HG03575 (cell line): ENCODE results near the gene SCNN1B.
"Not testable (repeated sequence)": the region's sequence is repeated elsewhere in the genome, so short reads cannot be mapped to it uniquely, and the experiment has no call there.

Experiments
- ATAC-seq: cut with Tn5 transposase; IDR thresholded peaks from one replicate; pipeline ENCODE4 v1.9.1; 2021; ENCODE audit not compliant: unreplicated experiment, insufficient number of reproducible peaks, low FRiP score; ENCODE audit errors: extremely low read depth

The SCNN1B gene

GRCh38 chr16:23343643-23344612 lies 41.8 kb downstream of the SCNN1B start:
- ATAC-seq = no peak

- ATAC-seq = no peak
Observed at GRCh38 chr16:23345237-23345636, 43.1 kb downstream of the SCNN1B start.

GRCh38 chr16:23348579-23349469 lies 46.7 kb downstream of the SCNN1B start:
- ATAC-seq = no peak

- ATAC-seq = no peak
Observed at GRCh38 chr16:23351360-23351759, 49.3 kb downstream of the SCNN1B start.

GRCh38 chr16:23353440-23353839 lies 51.3 kb downstream of the SCNN1B start:
- no peak for ATAC-seq

- no peak for ATAC-seq
Observed at GRCh38 chr16:23354246-23354645, 52.1 kb downstream of the SCNN1B start.

GRCh38 chr16:23355106-23355670 lies 53.1 kb downstream of the SCNN1B start:
- ATAC-seq = no peak

GRCh38 chr16:23356941-23357340 lies 54.8 kb downstream of the SCNN1B start:
- ATAC-seq = no peak

GRCh38 chr16:23357761-23358290 lies 55.7 kb downstream of the SCNN1B start:
- no peak for ATAC-seq

GRCh38 chr16:23359092-23359760 lies 57.1 kb downstream of the SCNN1B start:
- ATAC-seq = no peak

- ATAC-seq = no peak
Observed at GRCh38 chr16:23362460-23363317, 60.6 kb downstream of the SCNN1B start.

- no peak for ATAC-seq
Observed at GRCh38 chr16:23365602-23366240, 63.6 kb downstream of the SCNN1B start.

GRCh38 chr16:23366341-23366740 lies 64.2 kb downstream of the SCNN1B start:
- ATAC-seq = not testable (repeated sequence)

- no peak for ATAC-seq
Observed at GRCh38 chr16:23367564-23367963, 65.5 kb downstream of the SCNN1B start.

GRCh38 chr16:23367988-23368387 lies 65.9 kb downstream of the SCNN1B start:
- ATAC-seq = no peak

GRCh38 chr16:23368469-23368868 lies 66.4 kb downstream of the SCNN1B start:
- no peak for ATAC-seq

- ATAC-seq = no peak
Observed at GRCh38 chr16:23369416-23369815, 67.3 kb downstream of the SCNN1B start.
